Transverse colon (tissue), 4 donors: ENCODE measurements around the gene ASCL5.

ENCODE experiments used
- CTCF ChIP-seq, 5 experiments: fragments of 200-600 bp in 3 of 5; fragments of 450-650 bp in 2 of 5; sonication (generic) in 3 of 5; IDR thresholded peaks; 1 replicate in 2 of 5; 2 replicates in 3 of 5; pipeline ENCODE4 v1.5.1; 2016 to 2017; ENCODE audit warnings: antibody characterized with exemption in 5 of 5, inconsistent platforms in 3 of 5, mild to moderate bottlenecking in 2 of 5, moderate library complexity in 1 of 5
- EP300 ChIP-seq: sonication (generic); formaldehyde crosslinking; IDR thresholded peaks from one replicate; pipeline ENCODE4 v1.6.1; 2017; ENCODE audit warnings: antibody characterized with exemption, low read depth
- POLR2A ChIP-seq: fragments of 450-650 bp; IDR thresholded peaks from one replicate; pipeline ENCODE4 v1.6.1; 2016; ENCODE audit warnings: antibody characterized with exemption, mild to moderate bottlenecking, moderate library complexity
- POLR2AphosphoS5 ChIP-seq, 3 donors: sonication (generic); formaldehyde crosslinking; IDR thresholded peaks; one replicate each; pipeline ENCODE4 v1.6.1; 2016; ENCODE audit warnings: antibody characterized with exemption in 3 of 3

- no peak for TF ChIP-seq POLR2A
- no peak for TF ChIP-seq CTCF (IDR thresholded peaks at IDR 0.05)
- no peak for TF ChIP-seq POLR2AphosphoS5 (IDR thresholded peaks at IDR 0.05)
- TF ChIP-seq EP300, result no peak
Observed at GRCh38 chr1:201127755-201128455, 921 bp upstream of the ASCL5 start.
